Measurements from ENCODE around the gene FAM131A.
A peak's percentile ranks its signal among the peaks of the same experiment; 100 is the strongest.
"Not testable (repeated sequence)": the region's sequence is repeated elsewhere in the genome, so short reads cannot be mapped to it uniquely, and the experiment has no call there.

The FAM131A gene

GRCh38 chr3:184317201-184317600 lies 20.2 kb upstream of the FAM131A start:
- DNase-seq (ENCODE audit: low read depth) = no peak

DNA sequence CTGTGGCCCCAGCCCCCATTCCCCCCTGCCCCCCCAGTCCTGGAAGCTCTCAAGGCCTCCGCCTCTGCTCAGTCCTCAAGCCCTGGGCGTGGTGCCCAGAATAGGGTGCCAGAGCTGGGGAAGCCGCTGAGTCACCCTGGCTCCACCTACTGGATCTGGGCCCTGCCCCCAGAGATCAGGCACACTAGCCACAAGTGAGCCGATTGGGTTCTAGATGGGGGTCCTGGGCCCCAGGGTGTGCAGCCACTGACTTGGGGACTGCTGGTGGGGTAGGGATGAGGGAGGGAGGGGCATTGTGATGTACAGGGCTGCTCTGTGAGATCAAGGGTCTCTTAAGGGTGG lies 17.3 kb upstream of the FAM131A start:
- no peak for DNase-seq (ENCODE audit: low read depth)

DNA sequence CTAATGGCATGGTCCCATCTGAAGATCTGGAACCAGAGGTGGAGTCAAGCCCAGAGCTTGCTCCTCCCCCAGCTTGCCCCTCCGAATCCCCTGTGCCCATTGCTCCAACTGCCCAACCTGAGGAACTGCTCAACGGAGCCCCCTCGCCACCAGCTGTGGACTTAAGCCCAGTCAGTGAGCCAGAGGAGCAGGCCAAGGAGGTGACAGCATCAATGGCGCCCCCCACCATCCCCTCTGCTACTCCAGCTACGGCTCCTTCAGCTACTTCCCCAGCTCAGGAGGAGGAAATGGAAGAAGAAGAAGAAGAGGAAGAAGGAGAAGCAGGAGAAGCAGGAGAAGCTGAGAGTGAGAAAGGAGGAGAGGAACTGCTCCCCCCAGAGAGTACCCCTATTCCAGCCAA lies 15.7 kb upstream of the FAM131A start:
- no peak for DNase-seq (ENCODE audit: low read depth)

- no peak for DNase-seq (ENCODE audit: low read depth)
These were observed 14.5 kb upstream of the FAM131A start for GRCh38 chr3:184322731-184323487.

- no peak for DNase-seq (ENCODE audit: low read depth)
These were observed 13.7 kb upstream of the FAM131A start for GRCh38 chr3:184323696-184324095.

DNA sequence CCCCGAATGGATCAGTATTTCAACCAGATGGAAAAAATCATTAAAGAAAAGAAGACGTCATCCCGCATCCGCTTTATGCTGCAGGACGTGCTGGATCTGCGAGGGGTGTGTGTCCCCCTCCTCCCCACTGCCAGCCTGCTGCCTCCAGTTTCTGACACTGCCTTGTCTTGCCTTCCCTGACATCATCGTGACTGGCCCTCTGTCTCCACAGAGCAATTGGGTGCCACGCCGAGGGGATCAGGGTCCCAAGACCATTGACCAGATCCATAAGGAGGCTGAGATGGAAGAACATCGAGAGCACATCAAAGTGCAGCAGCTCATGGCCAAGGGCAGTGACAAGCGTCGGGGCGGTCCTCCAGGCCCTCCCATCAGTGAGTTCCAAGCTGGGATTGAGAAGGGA lies 12.1 kb upstream of the FAM131A start:
- no peak for DNase-seq (ENCODE audit: low read depth)

- no peak for DNase-seq (ENCODE audit: low read depth)
These were observed 11.6 kb upstream of the FAM131A start for GRCh38 chr3:184325715-184326369.

DNA sequence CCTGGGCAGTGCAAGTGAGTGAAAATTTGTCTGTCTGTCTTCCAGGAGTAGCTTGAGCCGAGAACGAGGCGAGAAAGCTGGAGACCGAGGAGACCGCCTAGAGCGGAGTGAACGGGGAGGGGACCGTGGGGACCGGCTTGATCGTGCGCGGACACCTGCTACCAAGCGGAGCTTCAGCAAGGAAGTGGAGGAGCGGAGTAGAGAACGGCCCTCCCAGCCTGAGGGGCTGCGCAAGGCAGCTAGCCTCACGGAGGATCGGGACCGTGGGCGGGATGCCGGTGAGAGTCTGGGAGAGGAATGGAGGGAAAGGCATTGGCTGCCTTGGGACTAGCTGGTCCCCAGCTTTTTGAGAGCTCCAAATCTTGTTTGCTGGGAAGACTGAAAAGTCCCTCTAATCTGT lies 10.2 kb upstream of the FAM131A start:
- DNase-seq (ENCODE audit: low read depth) = no peak

DNA sequence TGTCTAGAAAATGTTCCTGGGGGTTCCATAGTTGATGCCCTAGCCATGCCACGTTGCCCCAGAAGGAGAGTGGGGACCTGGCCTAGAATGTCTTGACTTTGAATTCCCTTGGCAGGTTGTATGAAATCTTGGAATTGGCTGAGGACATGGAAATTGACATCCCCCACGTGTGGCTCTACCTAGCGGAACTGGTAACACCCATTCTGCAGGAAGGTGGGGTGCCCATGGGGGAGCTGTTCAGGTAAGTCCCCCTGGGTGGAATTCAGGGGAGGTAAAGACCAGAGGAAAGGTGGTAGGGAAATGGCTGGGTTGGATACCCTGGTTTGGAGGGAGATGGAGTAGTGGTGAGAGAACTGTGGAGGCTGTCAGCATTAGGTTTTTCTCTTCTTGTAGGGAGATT lies 8.9 kb upstream of the FAM131A start:
- DNase-seq (ENCODE audit: low read depth) = no peak

- DNase-seq (ENCODE audit: low read depth) = no peak
These were observed 4.9 kb upstream of the FAM131A start for GRCh38 chr3:184332370-184333090.

DNA sequence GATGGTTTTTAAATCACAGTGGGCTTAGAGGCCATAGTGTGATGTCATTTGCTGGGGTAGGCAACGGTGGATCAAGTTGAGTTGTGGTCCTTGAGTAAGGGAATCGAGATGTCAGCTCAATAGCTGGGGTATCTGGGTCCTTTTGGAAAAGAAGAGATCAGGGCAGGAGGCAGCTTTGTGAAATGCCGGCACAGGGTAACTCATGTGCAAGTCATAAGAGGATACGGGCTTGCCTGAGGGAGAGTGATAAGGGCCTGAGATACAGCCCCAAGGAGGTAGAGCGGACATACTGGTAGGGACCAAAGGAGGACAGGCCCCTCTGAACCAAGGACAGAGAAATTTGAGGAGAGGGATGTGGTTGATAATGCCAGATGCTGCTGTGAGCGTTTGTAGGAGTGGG lies 4.2 kb upstream of the FAM131A start:
- DNase-seq (ENCODE audit: low read depth) = no peak

GRCh38 chr3:184333700-184334099 lies 3.7 kb upstream of the FAM131A start:
- DNase-seq (ENCODE audit: low read depth) = no peak

GRCh38 chr3:184334470-184335158 lies 2.8 kb upstream of the FAM131A start:
- DNase-seq (ENCODE audit: low read depth) = peak; percentile 54

DNA sequence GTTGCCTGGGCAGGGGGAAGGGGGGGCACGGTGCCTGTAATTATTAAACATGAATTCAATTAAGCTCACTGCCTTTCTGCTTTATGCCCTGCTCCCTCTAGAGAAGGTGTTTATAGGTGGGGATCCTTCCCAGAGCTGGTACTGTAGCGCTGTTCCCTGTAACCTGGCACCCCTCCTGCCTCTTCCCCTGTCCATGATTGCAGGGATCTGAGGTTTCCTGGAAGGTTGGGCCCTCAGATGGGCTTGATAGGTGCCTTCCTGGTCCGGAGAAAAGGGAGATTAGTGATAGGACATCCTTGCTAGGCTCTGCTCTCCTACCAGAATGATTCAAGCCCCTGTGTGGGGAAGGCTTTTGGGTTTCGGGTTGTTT lies 2.1 kb upstream of the FAM131A start:
- DNase-seq (ENCODE audit: low read depth) = no peak

DNA sequence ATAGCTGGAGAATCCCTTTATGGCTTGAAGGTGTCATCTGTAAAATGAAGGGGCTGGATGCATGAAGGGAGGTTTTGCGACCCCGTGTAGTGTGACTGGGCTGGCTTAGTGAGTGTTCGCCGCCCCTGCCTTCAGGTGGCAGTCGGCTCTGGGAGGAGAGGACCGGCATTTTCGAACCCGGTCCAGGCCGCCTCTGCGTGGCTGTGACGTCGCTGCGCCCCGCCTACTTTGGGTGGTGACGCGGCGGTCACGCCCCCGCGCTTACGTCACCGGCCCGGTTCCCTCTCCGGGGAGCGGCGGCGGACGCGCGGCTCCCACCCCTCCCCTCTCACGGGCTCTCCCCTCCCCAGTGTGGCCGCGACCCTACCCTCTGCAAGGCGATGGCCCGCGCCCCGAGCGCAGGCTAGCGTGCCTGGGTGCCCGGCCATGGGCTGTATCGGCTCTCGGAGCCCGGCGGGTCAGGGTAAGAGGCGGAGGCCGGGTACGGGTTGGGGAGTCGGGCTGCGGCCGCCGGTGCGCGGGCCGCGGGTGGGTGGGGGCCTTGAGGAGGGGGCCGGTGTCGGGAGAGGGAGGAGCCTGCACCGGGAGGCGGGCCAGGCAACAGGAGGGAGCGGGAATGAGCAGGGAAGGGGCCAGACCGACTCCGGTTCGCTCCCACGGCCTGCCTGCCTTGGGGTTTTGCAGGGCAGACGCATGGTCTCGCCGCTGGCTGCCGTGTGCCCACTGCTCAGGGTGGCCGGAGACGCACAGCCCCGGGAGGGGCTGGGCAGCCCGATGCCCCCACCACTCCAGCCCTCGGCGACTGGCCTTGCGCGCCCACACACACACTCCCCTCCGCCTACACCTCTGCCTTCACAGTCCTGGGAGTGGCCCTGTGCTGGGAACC lies 1.5 kb upstream of the FAM131A start:
- DNase-seq (ENCODE audit: low read depth) = peak; percentile 71

DNA sequence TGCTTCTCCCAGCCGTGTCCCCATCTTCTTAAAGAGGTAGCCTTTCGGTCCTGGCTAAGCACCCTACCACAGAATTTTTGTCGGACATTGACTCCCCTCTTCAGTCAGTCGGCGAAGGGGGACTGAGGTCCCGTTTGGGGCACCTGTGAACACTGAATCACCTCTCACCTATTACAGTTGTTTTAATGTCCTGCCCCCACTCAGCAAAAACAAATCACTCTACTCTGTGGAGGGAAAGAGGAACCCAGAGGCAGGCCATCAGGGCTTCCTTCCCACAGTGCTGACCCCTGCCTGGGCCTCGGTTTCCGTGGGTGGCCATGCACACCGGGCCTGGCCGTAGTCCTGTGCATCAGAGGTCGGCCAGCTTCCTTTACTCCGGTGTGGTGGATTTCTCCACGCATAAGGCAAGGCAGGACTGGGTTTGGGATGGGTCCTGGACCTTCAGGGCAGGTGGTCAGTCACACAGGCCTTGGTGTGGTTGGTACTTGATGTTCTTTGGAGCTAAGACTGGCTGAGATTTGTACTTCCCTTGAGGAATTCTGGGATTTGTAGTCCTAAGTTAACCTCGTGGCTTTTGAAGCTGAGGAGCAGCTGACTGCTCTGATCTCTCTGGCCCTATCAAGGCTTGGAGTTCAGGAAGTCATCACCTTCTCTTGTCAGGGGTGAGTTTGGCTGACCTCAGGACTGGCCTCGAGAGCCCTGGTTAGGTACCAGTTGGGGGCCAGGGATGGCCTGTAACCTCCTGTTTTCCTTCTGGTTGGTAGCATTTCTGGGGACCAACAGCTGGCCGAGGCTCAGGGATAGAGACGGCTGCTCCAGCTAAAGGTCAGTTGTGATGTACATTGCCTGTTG lies 627 bp upstream of the FAM131A start:
- no peak for DNase-seq (ENCODE audit: low read depth)

- no peak for DNase-seq (ENCODE audit: low read depth)
These were observed 581 bp downstream of the FAM131A start for GRCh38 chr3:184337981-184338380.

GRCh38 chr3:184338511-184338945 lies 1.1 kb downstream of the FAM131A start:
- peak; percentile 16 for DNase-seq (ENCODE audit: low read depth)

- DNase-seq (ENCODE audit: low read depth) = no peak
These were observed 1.6 kb downstream of the FAM131A start for GRCh38 chr3:184339001-184339400.

DNA sequence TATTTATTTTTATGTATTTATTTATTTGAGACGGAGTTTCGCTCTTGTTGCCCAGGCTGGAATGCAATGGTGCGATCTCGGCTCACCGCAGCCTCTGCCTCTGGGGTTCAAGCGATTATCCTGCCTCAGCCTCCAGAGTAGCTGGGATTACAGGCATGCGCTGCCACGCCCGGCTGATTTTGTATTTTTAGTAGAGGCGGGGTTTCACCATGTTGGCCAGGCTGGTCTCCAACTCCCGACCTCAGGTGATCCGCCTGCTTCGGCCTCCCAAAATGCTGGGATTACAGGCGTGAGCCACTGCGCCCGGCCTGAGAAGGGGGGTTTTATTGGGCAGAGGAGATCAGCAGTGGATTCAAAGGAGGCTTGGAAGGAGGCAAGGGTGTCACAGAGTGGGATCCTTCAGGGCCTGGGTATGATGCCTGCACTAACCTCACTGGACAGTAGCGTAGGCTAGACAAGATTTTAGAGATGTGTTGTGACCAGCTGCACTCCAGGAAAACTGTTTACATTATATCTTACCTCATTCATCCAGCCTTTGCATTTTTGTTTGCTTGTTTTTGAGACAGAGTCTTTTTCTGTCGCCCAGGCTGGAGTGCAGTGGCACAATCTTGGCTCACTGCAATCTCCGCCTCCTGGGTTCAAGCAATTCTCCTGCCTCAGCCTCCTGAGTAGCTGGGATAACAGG lies 2.2 kb downstream of the FAM131A start:
- DNase-seq (ENCODE audit: low read depth) = not testable (repeated sequence)
